ENCODE results near the gene BTBD16. TPM values are rescaled to one million over a fixed set of nuclear protein-coding genes. Genes with fewer than 3 reads are reported as not detected.
A peak's percentile ranks its signal among the peaks of the same experiment; 100 is the strongest.

BTBD16 gene
- total RNA-seq, 4 donors from 2014 or later: 0.42 to 1.2 TPM; not detected in 2

DNA sequence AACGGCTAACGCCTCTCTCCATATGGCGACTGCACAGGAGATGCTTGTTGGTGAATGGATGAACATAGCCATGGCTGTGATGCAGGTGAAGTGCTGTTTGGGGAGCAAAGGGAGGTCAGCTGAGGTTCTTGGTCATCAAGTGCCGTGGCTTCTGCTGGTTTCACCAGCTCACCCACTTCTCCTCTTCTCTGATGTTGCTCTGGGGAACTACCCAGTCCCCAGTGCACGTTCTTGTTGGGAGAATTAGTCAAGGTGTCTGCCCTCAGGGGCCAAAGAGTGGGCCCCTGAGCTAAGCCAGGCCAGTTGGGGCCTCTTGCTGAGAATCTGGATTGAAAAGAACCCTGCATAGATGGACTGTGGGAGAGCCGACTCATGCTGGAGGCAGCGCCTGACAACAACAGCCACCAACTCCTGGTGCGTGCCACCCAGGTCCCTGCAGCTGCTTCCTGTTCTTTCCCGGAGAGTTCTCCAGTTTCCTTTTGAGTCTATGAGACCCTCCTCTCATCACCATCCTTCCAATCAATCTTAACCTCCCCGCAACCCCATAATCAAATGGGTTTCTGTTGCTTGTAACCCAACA lies 3.0 kb downstream of the BTBD16 start:
- Histone ChIP-seq H3K36me3 (peaks cover 0 to 9% (median 0%) of the 10 kb centered on the region in 3 donors), H3K27ac (no peak overlapping the region), H3K4me1 (no peaks in the 10 kb centered on the region), H3K27me3 (no peaks in the 10 kb centered on the region), H3K9me3 (no peaks in the 10 kb centered on the region), H3K4me3 (no peak overlapping the region)
- no peak for DNase-seq (ENCODE audit: low spot score in 2 of 2)
- 82 to 89% methylated on average over 10 of the region's 10 CpGs for WGBS, 2 donors
- no peak for TF ChIP-seq CTCF (IDR thresholded peaks at IDR 0.05)
- no peak for TF ChIP-seq POLR2A (IDR thresholded peaks at IDR 0.05)
- TF ChIP-seq EP300 (IDR thresholded peaks at IDR 0.05): no peak

DNA sequence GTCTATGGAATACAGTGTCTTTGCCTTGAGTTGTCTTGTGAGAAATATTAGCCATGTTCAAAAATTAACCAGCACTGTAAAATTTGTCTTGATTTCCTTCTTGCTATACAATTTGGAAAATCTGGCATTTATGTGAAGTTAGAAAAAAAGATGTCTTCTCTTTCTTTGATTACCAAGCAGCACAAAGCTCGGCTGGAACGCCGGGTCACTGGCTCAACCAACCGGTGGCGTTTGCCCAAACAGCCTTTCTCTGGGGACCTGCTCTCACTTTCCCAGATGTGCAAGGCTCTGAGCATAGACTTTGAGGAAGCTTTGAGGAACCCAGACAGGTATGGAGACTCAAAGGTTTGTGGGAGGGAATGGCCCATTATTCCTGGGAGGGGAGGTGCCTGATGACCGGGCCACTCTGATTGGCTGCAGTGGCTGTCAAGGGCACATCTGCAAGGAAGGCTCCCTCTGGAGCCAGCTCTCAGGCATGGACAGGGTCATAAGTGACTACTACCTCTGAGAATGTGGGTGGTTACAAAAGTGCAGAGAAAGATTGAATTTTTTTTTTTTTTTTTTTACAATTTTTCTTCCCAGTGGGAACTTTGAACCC lies 5.6 kb downstream of the BTBD16 start:
- no peaks in the 10 kb centered on the region for H3K27me3 ChIP-seq

GRCh38 chr10:122277526-122278136 lies 6.5 kb downstream of the BTBD16 start:
- 80 to 83% methylated on average over 10 of the region's 10 CpGs for WGBS, 2 donors

More for the DNA sequence above, 5.6 kb downstream of the BTBD16 start:
- H3K4me1 ChIP-seq: peaks cover 0 to 3% (median 0%) of the 10 kb centered on the region in 4 donors
- H3K4me3 ChIP-seq: no peak overlapping the region
- 89 to 91% methylated on average over 6 of the region's 6 CpGs for WGBS, 2 donors
- no peak for DNase-seq (ENCODE audit: low spot score in 2 of 2)
- H3K27ac ChIP-seq: no peak overlapping the region
- TF ChIP-seq EP300 (IDR thresholded peaks at IDR 0.05): no peak
- H3K36me3 ChIP-seq: no peaks in the 10 kb centered on the region
- no peaks in the 10 kb centered on the region for H3K9me3 ChIP-seq

DNA sequence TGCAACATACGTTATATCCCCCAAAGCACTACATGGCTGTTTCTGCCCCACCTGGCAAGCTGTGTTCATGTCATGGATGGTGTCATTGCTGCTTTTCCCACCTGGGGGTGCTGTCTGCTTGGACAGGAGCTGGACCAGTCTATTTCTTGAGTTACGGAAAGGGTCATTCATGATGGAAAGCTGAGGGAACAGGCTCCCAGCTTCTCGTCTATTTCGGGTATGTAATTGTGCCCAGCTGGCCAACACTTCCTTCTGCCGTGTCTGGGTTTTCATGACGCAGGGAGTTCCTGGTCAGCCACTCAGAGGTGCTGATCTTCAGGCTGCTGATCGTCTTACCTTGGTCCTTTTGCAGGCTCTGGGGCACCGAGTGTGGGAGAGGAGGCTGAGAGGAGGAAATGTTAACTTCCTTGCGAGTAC lies 8.6 kb downstream of the BTBD16 start:
- no peaks in the 10 kb centered on the region for H3K36me3 ChIP-seq
- WGBS, 2 donors: 29 to 30% methylated on average over 9 of the region's 9 CpGs
- peaks cover 0 to 3% (median 0%) of the 10 kb centered on the region in 4 donors for H3K4me1 ChIP-seq
- no peaks in the 10 kb centered on the region for H3K9me3 ChIP-seq
- TF ChIP-seq POLR2A (IDR thresholded peaks at IDR 0.05) (no peak), CTCF (IDR thresholded peaks at IDR 0.05) (peak in 4 of 5 experiments; percentile 25 to 48 (median 39))
- H3K27ac ChIP-seq: no peak overlapping the region
- DNase-seq (ENCODE audit: low spot score in 2 of 2): no peak
- no peaks in the 10 kb centered on the region for H3K27me3 ChIP-seq
- H3K4me3 ChIP-seq: no peak overlapping the region

More at GRCh38 chr10:122277526-122278136, 6.5 kb downstream of the BTBD16 start:
- no peak overlapping the region for H3K27ac ChIP-seq
- TF ChIP-seq CTCF (IDR thresholded peaks at IDR 0.05): no peak
- no peak for TF ChIP-seq POLR2A (IDR thresholded peaks at IDR 0.05)
- no peak for TF ChIP-seq EP300 (IDR thresholded peaks at IDR 0.05)
- no peaks in the 10 kb centered on the region for H3K27me3 ChIP-seq
- no peak overlapping the region for H3K4me3 ChIP-seq
- H3K36me3 ChIP-seq: no peaks in the 10 kb centered on the region
- peaks cover 0 to 3% (median 0%) of the 10 kb centered on the region in 4 donors for H3K4me1 ChIP-seq
- no peaks in the 10 kb centered on the region for H3K9me3 ChIP-seq
- no peak for DNase-seq (ENCODE audit: low spot score in 2 of 2)

DNA sequence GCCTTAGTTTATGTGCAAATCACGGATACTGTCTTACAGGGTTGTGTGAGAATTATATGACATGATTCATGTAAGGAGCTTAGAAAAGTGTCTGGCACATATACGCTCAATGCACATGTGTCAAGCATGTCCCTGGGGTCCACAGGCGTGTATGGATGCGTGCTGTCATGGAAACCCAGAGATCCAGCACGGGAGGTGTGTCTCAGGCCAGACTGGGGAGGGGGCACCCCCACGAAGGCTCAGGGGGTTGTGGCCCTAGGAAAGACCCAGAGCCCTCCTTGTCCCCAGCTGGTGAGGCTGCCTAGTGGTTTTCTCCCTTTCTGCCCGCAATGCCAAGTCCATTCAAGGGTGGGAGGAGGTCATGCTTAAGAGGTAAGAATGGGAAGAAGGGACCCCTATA lies 9.1 kb downstream of the BTBD16 start:
- WGBS, 2 donors: 64 to 69% methylated on average over 7 of the region's 7 CpGs
- no peak for DNase-seq (ENCODE audit: low spot score in 2 of 2)
- H3K4me3 ChIP-seq: no peak overlapping the region

More for the DNA sequence above, 9.1 kb downstream of the BTBD16 start:
- TF ChIP-seq POLR2A (IDR thresholded peaks at IDR 0.05) (no peak), CTCF (IDR thresholded peaks at IDR 0.05) (no peak), EP300 (IDR thresholded peaks at IDR 0.05) (no peak)
- Histone ChIP-seq H3K4me1 (peaks cover 0 to 3% (median 0%) of the 10 kb centered on the region in 4 donors), H3K27ac (no peak overlapping the region), H3K27me3 (no peaks in the 10 kb centered on the region), H3K9me3 (no peaks in the 10 kb centered on the region), H3K36me3 (no peaks in the 10 kb centered on the region)

Data from tibial nerve (tissue), 4 donors.